K562 (cell line): ENCODE data around the gene SNX20. TPM values are rescaled to one million over a fixed set of nuclear protein-coding genes. Genes with fewer than 3 reads are reported as not detected.
A peak's percentile ranks its signal among the peaks of the same experiment; 100 is the strongest.

Experiments used
- ATF1 ChIP-seq, 2 experiments: fragments of 450-650 bp in 1 of 2; IDR thresholded peaks; 2 replicates each; pipeline ENCODE4 v1.6.1; 2016; ENCODE audit warnings: missing compliant biosample characterization in 1 of 2, missing genetic modification characterization in 1 of 2
- BCOR ChIP-seq: fragments of 450-650 bp; IDR thresholded peaks from 2 replicates; pipeline ENCODE4 v1.6.1; 2016
- CBFA2T3 ChIP-seq: fragments of 450-650 bp; IDR thresholded peaks from 2 replicates; pipeline ENCODE4 v1.6.1; 2017
- CHD1 ChIP-seq: fragments of 200-600 bp; sonication (generic); IDR thresholded peaks from one replicate; pipeline ENCODE4 v1.6.1; 2012; ENCODE audit warnings: mild to moderate bottlenecking, moderate library complexity, low read length, inconsistent platforms
- ELF2 ChIP-seq: fragments of 250-450 bp; sonication (Bioruptor Pico); IDR thresholded peaks from 2 replicates; pipeline ENCODE4 v1.5.0; 2021; ENCODE audit warnings: mild to moderate bottlenecking
- FOXJ3 ChIP-seq: sonication (generic); formaldehyde crosslinking; IDR thresholded peaks from 2 replicates; pipeline ENCODE4 v1.4.0; 2020; ENCODE audit warnings: mild to moderate bottlenecking, missing genetic modification reagents
- JUND ChIP-seq, 2 experiments: IDR thresholded peaks; 2 replicates in 1 of 2; 3 replicates in 1 of 2; pipeline ENCODE4 v1.6.1; 2011; ENCODE audit warnings: borderline replicate concordance in 2 of 2, low read depth in 2 of 2, low read length in 2 of 2, improper control_type of control experiment in 1 of 2, missing biosample characterization in 1 of 2, missing genetic modification characterization in 1 of 2, missing genetic modification reagents in 1 of 2
- KLF6 ChIP-seq: fragments of 250-450 bp; sonication (Bioruptor Pico); IDR thresholded peaks from 2 replicates; pipeline ENCODE4 v1.4.0; 2020; ENCODE audit warnings: mild to moderate bottlenecking, moderate library complexity, borderline replicate concordance
- LARP7 ChIP-seq: fragments of 450-650 bp; IDR thresholded peaks from 2 replicates; pipeline ENCODE4 v1.6.1; 2016
- POLR2H ChIP-seq: IDR thresholded peaks from 2 replicates; pipeline ENCODE4 v1.6.1; 2016; ENCODE audit warnings: missing genetic modification characterization, low read depth, mild to moderate bottlenecking, control low read depth, missing compliant biosample characterization, moderate library complexity
- POLR3A ChIP-seq: IDR thresholded peaks from 2 replicates; pipeline ENCODE4 v1.6.1; 2011; ENCODE audit warnings: borderline replicate concordance, mild to moderate bottlenecking, moderate library complexity; ENCODE audit not compliant: insufficient read length, insufficient read depth; ENCODE audit errors: extremely low read depth
- SMAD3 ChIP-seq: fragments of 450-650 bp; formaldehyde crosslinking; conservative IDR thresholded peaks from 2 replicates; pipeline ENCODE4 v1.4.0; 2020; ENCODE audit warnings: mild to moderate bottlenecking
- SP2 ChIP-seq: IDR thresholded peaks from 2 replicates; pipeline ENCODE4 v1.6.1; 2011; ENCODE audit warnings: mild to moderate bottlenecking, low read depth, low read length, moderate library complexity; ENCODE audit not compliant: poor library complexity, severe bottlenecking; ENCODE audit errors: extremely low read depth
- ZNF354B ChIP-seq: fragments of 250-450 bp; sonication (Bioruptor Pico); IDR thresholded peaks from 2 replicates; pipeline ENCODE4 v1.4.0; 2020
- polyA plus RNA-seq, 8 experiments: library from polyadenylated mRNA; depleted of rRNA in 4 of 8; stranded (reverse) in 5 of 8; unstranded in 3 of 8; fragments of >200 nt; fragmentation: Nextera tagmentation in 2 of 8; fragmentation: Illumina TruSeq in 1 of 8; extraction: Ambion mirVana in 2 of 8; extraction: Trizol in 1 of 8; gene quantifications; 2 replicates each; pipeline versions ENCODE4 v1.2.1 to v1.2.3, GENCODE V29; 2011 to 2014; ENCODE audit warnings: inconsistent platforms in 1 of 8, missing spikeins in 1 of 8
- total RNA-seq, 7 experiments: library from RNA; depleted of rRNA in 6 of 7; stranded (reverse); fragments of >200 nt in 6 of 7; fragmentation: Illumina TruSeq in 2 of 7; extraction: Trizol in 2 of 7; gene quantifications; 2 replicates each; pipeline versions ENCODE4 v1.2.1 to v1.2.3, GENCODE V29; 2011 to 2021; ENCODE audit warnings: low replicate concordance in 1 of 7
- TF ChIP-seq, protein P1 (sequence below): sonication (generic); formaldehyde crosslinking; IDR thresholded peaks from 2 replicates; pipeline ENCODE4 v1.8.0; 2023; ENCODE audit warnings: missing genetic modification reagents, mild to moderate bottlenecking, borderline replicate concordance
- TF ChIP-seq, protein P2 (sequence below): fragments of 450-650 bp; formaldehyde crosslinking; IDR thresholded peaks from 2 replicates; pipeline ENCODE4 v1.4.0; 2020; ENCODE audit warnings: mild to moderate bottlenecking, moderate library complexity
- TF ChIP-seq, protein P3 (sequence below): fragments of 200-800 bp; sonication (Bioruptor generic); IDR thresholded peaks from 2 replicates; pipeline ENCODE4 v1.6.1; 2017; ENCODE audit warnings: missing genetic modification characterization, missing compliant biosample characterization

The SNX20 gene
- total and polyA plus RNA-seq, 9 of the 15 experiments (the other 6 are each of a cell fraction or from before 2014, with no cell fraction given): 0.04 to 0.07 TPM; not detected in 7

DNA sequence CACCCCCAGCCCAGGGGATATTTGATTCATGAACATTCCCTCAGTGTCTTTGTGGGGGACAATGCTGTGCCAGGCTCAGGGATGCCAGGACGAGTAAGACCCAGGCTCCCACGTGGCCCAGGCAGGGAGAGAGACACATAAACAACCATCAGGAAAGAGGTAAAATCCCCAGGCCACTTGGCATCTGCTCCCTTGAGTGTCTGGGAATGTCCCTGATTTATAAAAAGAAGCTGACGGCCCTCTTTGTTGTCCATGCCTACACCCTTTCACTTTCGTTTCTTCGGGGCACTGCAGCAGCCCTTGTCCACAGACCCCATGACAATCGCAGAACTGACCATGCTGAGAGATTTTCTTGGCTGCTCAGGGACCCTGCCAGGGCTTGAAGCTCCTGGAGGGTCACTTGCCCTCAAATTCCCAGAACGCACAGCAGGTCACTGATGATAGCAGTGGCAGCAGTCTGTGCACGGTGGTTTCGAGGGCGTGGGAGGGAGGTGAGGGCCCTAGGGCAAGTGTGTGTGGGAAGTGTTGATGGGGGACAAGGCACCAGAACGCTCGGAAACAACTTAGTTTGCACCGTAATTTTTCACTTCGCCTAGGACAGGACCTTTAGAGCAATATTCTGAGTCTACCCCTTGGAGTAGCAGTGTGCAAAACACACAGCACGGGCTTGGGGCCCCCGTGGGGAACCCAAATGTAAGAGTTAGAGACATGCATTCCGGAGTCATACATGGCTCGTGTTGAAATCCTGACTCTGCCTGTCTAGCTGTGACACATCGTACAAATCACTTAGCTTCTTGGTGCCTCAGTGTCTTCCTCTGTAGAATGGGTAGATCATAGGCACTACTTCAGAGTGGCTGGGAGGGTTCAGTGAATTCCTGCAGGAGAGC, 17.0 kb upstream of the SNX20 start (continued):
- TF ChIP-seq, protein P1, sequence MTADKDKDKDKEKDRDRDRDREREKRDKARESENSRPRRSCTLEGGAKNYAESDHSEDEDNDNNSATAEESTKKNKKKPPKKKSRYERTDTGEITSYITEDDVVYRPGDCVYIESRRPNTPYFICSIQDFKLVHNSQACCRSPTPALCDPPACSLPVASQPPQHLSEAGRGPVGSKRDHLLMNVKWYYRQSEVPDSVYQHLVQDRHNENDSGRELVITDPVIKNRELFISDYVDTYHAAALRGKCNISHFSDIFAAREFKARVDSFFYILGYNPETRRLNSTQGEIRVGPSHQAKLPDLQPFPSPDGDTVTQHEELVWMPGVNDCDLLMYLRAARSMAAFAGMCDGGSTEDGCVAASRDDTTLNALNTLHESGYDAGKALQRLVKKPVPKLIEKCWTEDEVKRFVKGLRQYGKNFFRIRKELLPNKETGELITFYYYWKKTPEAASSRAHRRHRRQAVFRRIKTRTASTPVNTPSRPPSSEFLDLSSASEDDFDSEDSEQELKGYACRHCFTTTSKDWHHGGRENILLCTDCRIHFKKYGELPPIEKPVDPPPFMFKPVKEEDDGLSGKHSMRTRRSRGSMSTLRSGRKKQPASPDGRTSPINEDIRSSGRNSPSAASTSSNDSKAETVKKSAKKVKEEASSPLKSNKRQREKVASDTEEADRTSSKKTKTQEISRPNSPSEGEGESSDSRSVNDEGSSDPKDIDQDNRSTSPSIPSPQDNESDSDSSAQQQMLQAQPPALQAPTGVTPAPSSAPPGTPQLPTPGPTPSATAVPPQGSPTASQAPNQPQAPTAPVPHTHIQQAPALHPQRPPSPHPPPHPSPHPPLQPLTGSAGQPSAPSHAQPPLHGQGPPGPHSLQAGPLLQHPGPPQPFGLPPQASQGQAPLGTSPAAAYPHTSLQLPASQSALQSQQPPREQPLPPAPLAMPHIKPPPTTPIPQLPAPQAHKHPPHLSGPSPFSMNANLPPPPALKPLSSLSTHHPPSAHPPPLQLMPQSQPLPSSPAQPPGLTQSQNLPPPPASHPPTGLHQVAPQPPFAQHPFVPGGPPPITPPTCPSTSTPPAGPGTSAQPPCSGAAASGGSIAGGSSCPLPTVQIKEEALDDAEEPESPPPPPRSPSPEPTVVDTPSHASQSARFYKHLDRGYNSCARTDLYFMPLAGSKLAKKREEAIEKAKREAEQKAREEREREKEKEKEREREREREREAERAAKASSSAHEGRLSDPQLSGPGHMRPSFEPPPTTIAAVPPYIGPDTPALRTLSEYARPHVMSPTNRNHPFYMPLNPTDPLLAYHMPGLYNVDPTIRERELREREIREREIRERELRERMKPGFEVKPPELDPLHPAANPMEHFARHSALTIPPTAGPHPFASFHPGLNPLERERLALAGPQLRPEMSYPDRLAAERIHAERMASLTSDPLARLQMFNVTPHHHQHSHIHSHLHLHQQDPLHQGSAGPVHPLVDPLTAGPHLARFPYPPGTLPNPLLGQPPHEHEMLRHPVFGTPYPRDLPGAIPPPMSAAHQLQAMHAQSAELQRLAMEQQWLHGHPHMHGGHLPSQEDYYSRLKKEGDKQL: no peak
- TF ChIP-seq ELF2 (CRISPR knock-in tag) (no peak), JUND (IDR thresholded peaks at IDR 0.05; ENCODE audit: borderline replicate concordance, low read depth, low read length) (no peak), JUND (tag; IDR thresholded peaks at IDR 0.05; ENCODE audit: borderline replicate concordance, low read depth, low read length) (no peak), BCOR (peak; percentile 73; the same call in 1 of the 2 replicates), FOXJ3 (CRISPR knock-in tag) (no peak), CHD1 (no peak), POLR3A (no peak), CBFA2T3 (0 out of 2 replicates have a peak, but pooled peaks have one; percentile 11), ATF1 (CRISPR knock-in tag; IDR thresholded peaks at IDR 0.05) (no peak), ATF1 (tag; IDR thresholded peaks at IDR 0.05) (no peak), ZNF354B (CRISPR knock-in tag) (no peak), KLF6 (CRISPR knock-in tag) (no peak), SP2 (no peak), SMAD3 (CRISPR knock-in tag) (no peak), LARP7 (no peak), POLR2H (tag) (no peak)
- TF ChIP-seq, protein P2, sequence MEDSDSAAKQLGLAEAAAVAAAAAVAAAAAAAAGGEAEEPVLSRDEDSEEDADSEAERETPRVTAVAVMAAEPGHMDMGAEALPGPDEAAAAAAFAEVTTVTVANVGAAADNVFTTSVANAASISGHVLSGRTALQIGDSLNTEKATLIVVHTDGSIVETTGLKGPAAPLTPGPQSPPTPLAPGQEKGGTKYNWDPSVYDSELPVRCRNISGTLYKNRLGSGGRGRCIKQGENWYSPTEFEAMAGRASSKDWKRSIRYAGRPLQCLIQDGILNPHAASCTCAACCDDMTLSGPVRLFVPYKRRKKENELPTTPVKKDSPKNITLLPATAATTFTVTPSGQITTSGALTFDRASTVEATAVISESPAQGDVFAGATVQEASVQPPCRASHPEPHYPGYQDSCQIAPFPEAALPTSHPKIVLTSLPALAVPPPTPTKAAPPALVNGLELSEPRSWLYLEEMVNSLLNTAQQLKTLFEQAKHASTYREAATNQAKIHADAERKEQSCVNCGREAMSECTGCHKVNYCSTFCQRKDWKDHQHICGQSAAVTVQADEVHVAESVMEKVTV (CRISPR knock-in tag): no peak
- TF ChIP-seq, protein P3, sequence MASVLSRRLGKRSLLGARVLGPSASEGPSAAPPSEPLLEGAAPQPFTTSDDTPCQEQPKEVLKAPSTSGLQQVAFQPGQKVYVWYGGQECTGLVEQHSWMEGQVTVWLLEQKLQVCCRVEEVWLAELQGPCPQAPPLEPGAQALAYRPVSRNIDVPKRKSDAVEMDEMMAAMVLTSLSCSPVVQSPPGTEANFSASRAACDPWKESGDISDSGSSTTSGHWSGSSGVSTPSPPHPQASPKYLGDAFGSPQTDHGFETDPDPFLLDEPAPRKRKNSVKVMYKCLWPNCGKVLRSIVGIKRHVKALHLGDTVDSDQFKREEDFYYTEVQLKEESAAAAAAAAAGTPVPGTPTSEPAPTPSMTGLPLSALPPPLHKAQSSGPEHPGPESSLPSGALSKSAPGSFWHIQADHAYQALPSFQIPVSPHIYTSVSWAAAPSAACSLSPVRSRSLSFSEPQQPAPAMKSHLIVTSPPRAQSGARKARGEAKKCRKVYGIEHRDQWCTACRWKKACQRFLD: no peak
